ENCODE results near the gene AKR1C2. TPM values are rescaled to one million over a fixed set of nuclear protein-coding genes. Genes with fewer than 3 reads are reported as not detected.
"Not testable (repeated sequence)": the region's sequence is repeated elsewhere in the genome, so short reads cannot be mapped to it uniquely, and the experiment has no call there.

AKR1C2 gene
- total RNA-seq, 1 donor from 2014 or later: not detected

DNA sequence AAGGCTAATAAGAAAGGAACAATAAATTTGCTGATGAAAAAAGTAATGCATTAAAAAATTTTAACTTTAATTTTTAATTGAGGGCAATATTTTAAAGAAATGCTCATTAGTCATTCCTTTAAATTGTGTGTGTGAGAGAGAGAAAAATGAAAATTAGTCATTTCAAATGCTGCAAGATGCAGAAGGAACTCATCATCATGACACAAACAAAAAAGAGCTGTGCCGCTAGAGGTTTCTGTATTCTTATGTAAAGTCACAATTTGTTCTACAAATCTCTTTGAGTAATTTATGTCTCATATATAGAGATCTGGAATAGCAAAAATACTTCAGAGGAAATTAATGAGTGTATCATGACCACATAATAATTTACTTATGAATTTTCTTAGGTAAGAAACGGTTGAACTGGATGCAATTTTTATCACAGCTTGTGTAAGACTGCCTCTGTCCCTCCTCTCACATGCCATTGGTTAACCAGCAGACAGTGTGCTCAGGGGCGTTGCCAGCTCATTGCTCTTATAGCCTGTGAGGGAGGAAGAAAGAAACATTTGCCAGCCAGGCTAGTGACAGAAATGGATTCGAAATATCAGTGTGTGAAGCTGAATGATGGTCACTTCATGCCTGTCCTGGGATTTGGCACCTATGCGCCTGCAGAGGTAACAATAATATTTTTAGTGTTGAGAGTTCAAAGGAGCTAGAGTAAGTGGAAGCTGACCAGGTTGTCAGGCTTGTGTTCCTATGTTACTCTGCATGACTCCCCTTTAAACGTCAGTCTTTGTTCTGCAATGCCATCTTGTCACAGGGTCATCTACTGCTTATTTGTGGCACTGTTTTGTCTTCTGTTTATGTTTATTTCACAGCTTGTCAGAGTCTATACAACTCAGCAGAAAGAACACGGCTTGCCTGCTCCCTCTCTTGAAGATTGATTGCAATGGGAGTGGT lies 40.5 kb downstream of the AKR1C2 start, which contains the start of gene AKR1C1:
Gene AKR1C1, plus strand, starts transcription at position 540 of the 939 bp plus-strand sequence. Its CDS starts 30 bp downstream, at position 570.
- H3K36me3 Mint-ChIP-seq (ENCODE audit: unreplicated experiment); DNase-seq (ENCODE audit: extremely low spot score, unreplicated experiment); H3K9me3 Mint-ChIP-seq (ENCODE audit: unreplicated experiment); H3K4me3 Mint-ChIP-seq (ENCODE audit: unreplicated experiment); H3K4me1 Mint-ChIP-seq (ENCODE audit: unreplicated experiment); H3K27ac Mint-ChIP-seq (ENCODE audit: unreplicated experiment); H3K27me3 Mint-ChIP-seq (ENCODE audit: unreplicated experiment): not testable (repeated sequence)

GRCh38 chr10:4962308-4962707 lies 41.3 kb downstream of the AKR1C2 start:
- H3K27me3 Mint-ChIP-seq (ENCODE audit: unreplicated experiment); DNase-seq (ENCODE audit: extremely low spot score, unreplicated experiment); H3K4me1 Mint-ChIP-seq (ENCODE audit: unreplicated experiment); H3K27ac Mint-ChIP-seq (ENCODE audit: unreplicated experiment); H3K4me3 Mint-ChIP-seq (ENCODE audit: unreplicated experiment); H3K36me3 Mint-ChIP-seq (ENCODE audit: unreplicated experiment); H3K9me3 Mint-ChIP-seq (ENCODE audit: unreplicated experiment): not testable (repeated sequence)

DNA sequence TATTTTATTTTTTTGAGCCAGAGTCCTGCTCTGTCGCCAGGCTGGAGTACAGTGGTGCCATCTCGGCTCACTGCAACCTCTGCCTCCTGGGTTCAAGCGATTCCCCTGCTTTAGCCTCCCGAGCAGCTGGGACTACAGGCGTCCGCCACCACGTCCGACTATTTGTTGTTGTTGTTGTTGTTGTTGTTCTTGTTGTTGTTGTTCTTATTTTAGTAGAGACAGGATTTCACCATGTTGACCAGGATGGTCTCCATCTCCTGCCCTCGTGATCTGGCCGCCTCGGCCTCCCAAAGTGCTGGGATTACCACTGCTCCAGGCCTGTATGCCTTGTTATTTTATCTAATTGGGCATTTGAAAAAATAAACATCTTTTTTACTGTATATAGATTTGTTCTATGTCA lies 42.1 kb downstream of the AKR1C2 start:
- H3K27me3 Mint-ChIP-seq (ENCODE audit: unreplicated experiment); H3K36me3 Mint-ChIP-seq (ENCODE audit: unreplicated experiment); H3K27ac Mint-ChIP-seq (ENCODE audit: unreplicated experiment); H3K4me3 Mint-ChIP-seq (ENCODE audit: unreplicated experiment); DNase-seq (ENCODE audit: extremely low spot score, unreplicated experiment); H3K4me1 Mint-ChIP-seq (ENCODE audit: unreplicated experiment); H3K9me3 Mint-ChIP-seq (ENCODE audit: unreplicated experiment): not testable (repeated sequence)

- H3K27ac Mint-ChIP-seq (ENCODE audit: unreplicated experiment); H3K4me1 Mint-ChIP-seq (ENCODE audit: unreplicated experiment); H3K4me3 Mint-ChIP-seq (ENCODE audit: unreplicated experiment); H3K9me3 Mint-ChIP-seq (ENCODE audit: unreplicated experiment); H3K27me3 Mint-ChIP-seq (ENCODE audit: unreplicated experiment); DNase-seq (ENCODE audit: extremely low spot score, unreplicated experiment); H3K36me3 Mint-ChIP-seq (ENCODE audit: unreplicated experiment): not testable (repeated sequence)
These were observed 46.6 kb downstream of the AKR1C2 start for GRCh38 chr10:4956955-4957645.

- not testable (repeated sequence) for DNase-seq (ENCODE audit: extremely low spot score, unreplicated experiment); H3K9me3 Mint-ChIP-seq (ENCODE audit: unreplicated experiment); H3K4me1 Mint-ChIP-seq (ENCODE audit: unreplicated experiment)
These were observed 47.6 kb downstream of the AKR1C2 start for GRCh38 chr10:4956088-4956487.

DNA sequence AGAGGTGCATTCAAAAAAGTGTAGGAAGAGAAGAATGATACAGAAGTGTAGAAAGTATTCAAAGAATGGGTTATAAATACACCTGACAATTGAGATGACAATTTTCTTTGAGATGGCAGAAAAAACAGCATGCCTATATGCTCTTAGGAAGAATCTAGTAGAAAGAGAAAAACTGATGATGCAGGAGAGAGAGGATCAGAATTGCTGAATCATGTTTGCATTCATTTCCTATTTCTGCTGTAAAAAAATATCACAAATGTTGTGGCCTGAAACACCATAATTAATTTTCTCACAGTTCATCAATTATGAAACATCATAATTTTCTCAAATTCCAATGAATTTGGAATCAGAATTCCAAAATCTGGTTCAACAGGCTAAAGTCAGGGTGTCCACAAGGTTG lies 50.3 kb downstream of the AKR1C2 start:
- Mint-ChIP-seq H3K27me3 (ENCODE audit: unreplicated experiment) (peaks cover 3% of the 10 kb centered on the region), H3K36me3 (ENCODE audit: unreplicated experiment) (no peaks in the 10 kb centered on the region), H3K4me3 (ENCODE audit: unreplicated experiment) (no peak overlapping the region), H3K9me3 (ENCODE audit: unreplicated experiment) (no peaks in the 10 kb centered on the region), H3K4me1 (ENCODE audit: unreplicated experiment) (peaks cover under 1% of the 10 kb centered on the region), H3K27ac (ENCODE audit: unreplicated experiment) (no peak overlapping the region)
- DNase-seq (ENCODE audit: extremely low spot score, unreplicated experiment): no peak
- TF ChIP-seq, protein P1, sequence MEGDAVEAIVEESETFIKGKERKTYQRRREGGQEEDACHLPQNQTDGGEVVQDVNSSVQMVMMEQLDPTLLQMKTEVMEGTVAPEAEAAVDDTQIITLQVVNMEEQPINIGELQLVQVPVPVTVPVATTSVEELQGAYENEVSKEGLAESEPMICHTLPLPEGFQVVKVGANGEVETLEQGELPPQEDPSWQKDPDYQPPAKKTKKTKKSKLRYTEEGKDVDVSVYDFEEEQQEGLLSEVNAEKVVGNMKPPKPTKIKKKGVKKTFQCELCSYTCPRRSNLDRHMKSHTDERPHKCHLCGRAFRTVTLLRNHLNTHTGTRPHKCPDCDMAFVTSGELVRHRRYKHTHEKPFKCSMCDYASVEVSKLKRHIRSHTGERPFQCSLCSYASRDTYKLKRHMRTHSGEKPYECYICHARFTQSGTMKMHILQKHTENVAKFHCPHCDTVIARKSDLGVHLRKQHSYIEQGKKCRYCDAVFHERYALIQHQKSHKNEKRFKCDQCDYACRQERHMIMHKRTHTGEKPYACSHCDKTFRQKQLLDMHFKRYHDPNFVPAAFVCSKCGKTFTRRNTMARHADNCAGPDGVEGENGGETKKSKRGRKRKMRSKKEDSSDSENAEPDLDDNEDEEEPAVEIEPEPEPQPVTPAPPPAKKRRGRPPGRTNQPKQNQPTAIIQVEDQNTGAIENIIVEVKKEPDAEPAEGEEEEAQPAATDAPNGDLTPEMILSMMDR (IDR thresholded peaks at IDR 0.05): no peak

More at GRCh38 chr10:4956088-4956487, 47.6 kb downstream of the AKR1C2 start:
- not testable (repeated sequence) for H3K4me3 Mint-ChIP-seq (ENCODE audit: unreplicated experiment); H3K27me3 Mint-ChIP-seq (ENCODE audit: unreplicated experiment); H3K36me3 Mint-ChIP-seq (ENCODE audit: unreplicated experiment); H3K27ac Mint-ChIP-seq (ENCODE audit: unreplicated experiment)

- DNase-seq (ENCODE audit: extremely low spot score, unreplicated experiment); H3K9me3 Mint-ChIP-seq (ENCODE audit: unreplicated experiment); H3K36me3 Mint-ChIP-seq (ENCODE audit: unreplicated experiment); H3K4me3 Mint-ChIP-seq (ENCODE audit: unreplicated experiment); H3K27me3 Mint-ChIP-seq (ENCODE audit: unreplicated experiment); H3K27ac Mint-ChIP-seq (ENCODE audit: unreplicated experiment): not testable (repeated sequence)
- H3K4me1 Mint-ChIP-seq (ENCODE audit: unreplicated experiment): peaks cover 16% of the 10 kb centered on the region
These were observed 52.0 kb downstream of the AKR1C2 start for GRCh38 chr10:4951512-4952162.

All from osteocyte (in vitro differentiated cells).